Measurements from ENCODE around the gene ELP5.

Gene ELP5

GRCh38 chr17:7215652-7216180 lies 36.3 kb upstream of the ELP5 start:
- no peak for TF ChIP-seq CTCF (conservative IDR thresholded peaks at IDR 0.05; ENCODE audit: low read length)
- no peak for DNase-seq (ENCODE audit: low read depth)
- H3K4me3 ChIP-seq (ENCODE audit: low read length), result peak overlapping the region; percentile 72

- no peak for TF ChIP-seq CTCF (conservative IDR thresholded peaks at IDR 0.05; ENCODE audit: low read length)
- DNase-seq (ENCODE audit: low read depth), result no peak
- H3K4me3 ChIP-seq (ENCODE audit: low read length), result peak overlapping the region; percentile 72
Observed at GRCh38 chr17:7216242-7217112, 35.5 kb upstream of the ELP5 start.

- peak overlapping the region; percentile 72 for H3K4me3 ChIP-seq (ENCODE audit: low read length)
- peak; percentile 75 for DNase-seq (ENCODE audit: low read depth)
Observed at GRCh38 chr17:7217113-7217987, 34.7 kb upstream of the ELP5 start.

GRCh38 chr17:7218166-7218565 lies 33.8 kb upstream of the ELP5 start:
- no peak for TF ChIP-seq CTCF (conservative IDR thresholded peaks at IDR 0.05; ENCODE audit: low read length)
- H3K4me3 ChIP-seq (ENCODE audit: low read length), result peak overlapping the region; percentile 72; the same call in 1 of the 2 replicates
- no peak for DNase-seq (ENCODE audit: low read depth)

More at GRCh38 chr17:7217113-7217987, 34.7 kb upstream of the ELP5 start:
- TF ChIP-seq CTCF (conservative IDR thresholded peaks at IDR 0.05; ENCODE audit: low read length), result no peak

GRCh38 chr17:7218758-7219157 lies 33.3 kb upstream of the ELP5 start:
- TF ChIP-seq CTCF (conservative IDR thresholded peaks at IDR 0.05; ENCODE audit: low read length), result no peak
- no peak overlapping the region for H3K4me3 ChIP-seq (ENCODE audit: low read length)

GRCh38 chr17:7219229-7219811 lies 32.7 kb upstream of the ELP5 start:
- peak overlapping the region; percentile 82 for H3K4me3 ChIP-seq (ENCODE audit: low read length)
- no peak for DNase-seq (ENCODE audit: low read depth)
- TF ChIP-seq CTCF (conservative IDR thresholded peaks at IDR 0.05; ENCODE audit: low read length), result no peak

More at GRCh38 chr17:7218758-7219157, 33.3 kb upstream of the ELP5 start:
- DNase-seq (ENCODE audit: low read depth), result no peak
